Neural progenitor cell (in vitro differentiated cells): ENCODE data around the gene NAALADL1.

Experiments used
- EZH2 ChIP-seq: fragments of 200-600 bp; sonication (generic); IDR thresholded peaks from 2 replicates; pipeline ENCODE4 v1.6.1; 2017; ENCODE audit warnings: antibody characterized with exemption, mild to moderate bottlenecking, moderate library complexity
- EZH2phosphoT487 ChIP-seq: fragments of 200-600 bp; sonication (generic); IDR thresholded peaks from 2 replicates; pipeline ENCODE4 v1.6.1; 2017; ENCODE audit warnings: antibody characterized with exemption
- TF ChIP-seq, protein P1 (sequence below): fragments of 200-600 bp; sonication (generic); IDR thresholded peaks from 2 replicates; pipeline ENCODE4 v1.5.1; 2017; ENCODE audit warnings: antibody characterized with exemption, mild to moderate bottlenecking

DNA sequence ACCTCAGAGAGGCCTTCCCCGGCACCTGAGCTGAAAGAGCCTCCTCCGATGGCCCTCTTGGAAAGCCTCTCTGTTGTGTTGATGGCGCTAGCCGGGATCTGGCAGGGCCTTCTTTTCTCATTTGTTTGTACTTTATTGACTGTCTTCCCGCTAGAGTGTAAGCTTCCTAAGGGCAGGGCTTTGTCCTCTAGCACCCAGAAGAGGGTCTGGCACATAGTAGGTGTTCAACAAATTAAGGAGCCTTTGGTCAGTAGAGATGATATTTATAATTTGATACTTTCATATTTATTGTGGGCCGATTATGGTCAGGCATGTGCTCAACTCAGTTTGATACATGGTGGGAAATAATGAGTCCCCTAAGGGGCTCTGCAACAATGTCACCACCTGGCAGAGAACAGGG lies 40.4 kb downstream of the NAALADL1 start:
- TF ChIP-seq, protein P1, sequence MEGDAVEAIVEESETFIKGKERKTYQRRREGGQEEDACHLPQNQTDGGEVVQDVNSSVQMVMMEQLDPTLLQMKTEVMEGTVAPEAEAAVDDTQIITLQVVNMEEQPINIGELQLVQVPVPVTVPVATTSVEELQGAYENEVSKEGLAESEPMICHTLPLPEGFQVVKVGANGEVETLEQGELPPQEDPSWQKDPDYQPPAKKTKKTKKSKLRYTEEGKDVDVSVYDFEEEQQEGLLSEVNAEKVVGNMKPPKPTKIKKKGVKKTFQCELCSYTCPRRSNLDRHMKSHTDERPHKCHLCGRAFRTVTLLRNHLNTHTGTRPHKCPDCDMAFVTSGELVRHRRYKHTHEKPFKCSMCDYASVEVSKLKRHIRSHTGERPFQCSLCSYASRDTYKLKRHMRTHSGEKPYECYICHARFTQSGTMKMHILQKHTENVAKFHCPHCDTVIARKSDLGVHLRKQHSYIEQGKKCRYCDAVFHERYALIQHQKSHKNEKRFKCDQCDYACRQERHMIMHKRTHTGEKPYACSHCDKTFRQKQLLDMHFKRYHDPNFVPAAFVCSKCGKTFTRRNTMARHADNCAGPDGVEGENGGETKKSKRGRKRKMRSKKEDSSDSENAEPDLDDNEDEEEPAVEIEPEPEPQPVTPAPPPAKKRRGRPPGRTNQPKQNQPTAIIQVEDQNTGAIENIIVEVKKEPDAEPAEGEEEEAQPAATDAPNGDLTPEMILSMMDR = no peak
- TF ChIP-seq EZH2 (no peak), EZH2phosphoT487 (no peak)
